Fibroblast of the aortic adventitia (primary cell): Measurements from ENCODE around the gene ETV6. TPM values are rescaled to one million over a fixed set of nuclear protein-coding genes. Genes with fewer than 3 reads are reported as not detected.

Experiments
- DNase-seq: peaks from one replicate; pipeline ENCODE4 v3.0.0-alpha.2; 2010; ENCODE audit warnings: low read depth
- H3K4me3 ChIP-seq: 2 replicates; pipeline ENCODE4 v1.5.1; 2011; ENCODE audit warnings: low read depth, mild to moderate bottlenecking, control low read depth, low read length, moderate library complexity
- CTCF ChIP-seq: IDR thresholded peaks from 2 replicates; pipeline ENCODE4 v1.5.1; 2011; ENCODE audit warnings: mild to moderate bottlenecking, low read length, control low read depth, inconsistent platforms; ENCODE audit not compliant: insufficient read depth
- total RNA-seq: library from RNA; depleted of rRNA; stranded (reverse); fragments of >200 nt; gene quantifications from 2 replicates; pipeline ENCODE4 v1.2.3, GENCODE V29; 2012; ENCODE audit warnings: low replicate concordance

The ETV6 gene
- total RNA-seq, 1 donor, result 6.1 TPM

- TF ChIP-seq CTCF, result no peak
- DNase-seq, result no peak
- H3K4me3 ChIP-seq, result no peak overlapping the region
Measured at GRCh38 chr12:11717519-11717961, 68.1 kb downstream of the ETV6 start.

GRCh38 chr12:11718105-11718504 lies 68.6 kb downstream of the ETV6 start:
- no peak for TF ChIP-seq CTCF
- no peak overlapping the region for H3K4me3 ChIP-seq
- DNase-seq, result no peak

GRCh38 chr12:11718768-11719253 lies 69.3 kb downstream of the ETV6 start:
- DNase-seq, result peak; percentile 83

GRCh38 chr12:11719678-11720099 lies 70.2 kb downstream of the ETV6 start:
- H3K4me3 ChIP-seq, result no peak overlapping the region
- DNase-seq, result peak; percentile 79
- TF ChIP-seq CTCF, result no peak

More at GRCh38 chr12:11718768-11719253, 69.3 kb downstream of the ETV6 start:
- no peak overlapping the region for H3K4me3 ChIP-seq
- TF ChIP-seq CTCF, result no peak

GRCh38 chr12:11722071-11722470 lies 72.6 kb downstream of the ETV6 start:
- no peak for TF ChIP-seq CTCF
- no peak for DNase-seq
- H3K4me3 ChIP-seq, result no peak overlapping the region

GRCh38 chr12:11722578-11723138 lies 73.2 kb downstream of the ETV6 start:
- DNase-seq, result no peak
- no peak for TF ChIP-seq CTCF
- no peak overlapping the region for H3K4me3 ChIP-seq

- no peak for TF ChIP-seq CTCF
- no peak overlapping the region for H3K4me3 ChIP-seq
- DNase-seq, result peak; percentile 15
Measured at GRCh38 chr12:11723993-11724392, 74.5 kb downstream of the ETV6 start.
